GM19452 (cell line): ENCODE measurements around the gene CFAP221.
"Not testable (repeated sequence)": the region's sequence is repeated elsewhere in the genome, so short reads cannot be mapped to it uniquely, and the experiment has no call there.

Experiments used
- ATAC-seq: cut with Tn5 transposase; IDR thresholded peaks from one replicate; pipeline ENCODE4 v1.9.1; 2021; ENCODE audit not compliant: unreplicated experiment

The CFAP221 gene

DNA sequence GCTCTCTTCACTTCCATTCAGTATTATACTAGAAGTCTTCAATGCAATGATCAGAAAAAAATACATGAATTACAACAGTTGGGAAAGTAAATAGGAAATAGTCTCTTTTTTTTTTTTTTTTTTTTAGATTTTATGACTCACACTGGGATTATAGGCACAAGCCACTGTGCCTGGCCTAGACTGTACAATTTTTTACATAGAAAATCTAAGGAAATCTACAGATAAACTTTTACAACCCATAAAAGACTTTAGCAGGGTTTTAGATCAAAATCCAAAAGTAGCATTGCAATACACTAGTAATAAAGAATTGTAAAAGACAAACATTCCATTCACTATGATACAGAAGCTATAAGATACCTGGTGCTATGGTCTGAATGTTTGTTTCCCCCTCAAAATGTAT, 39.0 kb downstream of the CFAP221 start:
- no peak for ATAC-seq

DNA sequence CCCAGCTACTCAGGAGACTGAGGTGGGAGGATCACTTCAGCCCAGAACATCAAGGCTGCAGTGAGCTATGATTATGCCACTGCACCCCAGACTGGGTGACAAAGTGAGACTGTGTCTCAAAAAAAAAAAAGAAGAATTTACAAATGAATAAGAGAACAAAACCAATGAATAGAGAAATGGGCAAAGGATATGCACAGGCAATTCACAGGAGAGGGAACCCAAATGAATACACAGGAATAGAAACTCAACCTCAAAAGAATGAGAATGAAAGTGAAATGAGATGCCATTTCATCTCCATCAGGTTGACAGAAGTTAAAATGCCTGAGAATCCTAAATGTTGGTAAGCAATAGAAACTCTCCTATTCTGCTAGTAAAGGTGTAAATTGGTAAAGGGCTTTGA, 40.2 kb downstream of the CFAP221 start:
- ATAC-seq, result no peak

DNA sequence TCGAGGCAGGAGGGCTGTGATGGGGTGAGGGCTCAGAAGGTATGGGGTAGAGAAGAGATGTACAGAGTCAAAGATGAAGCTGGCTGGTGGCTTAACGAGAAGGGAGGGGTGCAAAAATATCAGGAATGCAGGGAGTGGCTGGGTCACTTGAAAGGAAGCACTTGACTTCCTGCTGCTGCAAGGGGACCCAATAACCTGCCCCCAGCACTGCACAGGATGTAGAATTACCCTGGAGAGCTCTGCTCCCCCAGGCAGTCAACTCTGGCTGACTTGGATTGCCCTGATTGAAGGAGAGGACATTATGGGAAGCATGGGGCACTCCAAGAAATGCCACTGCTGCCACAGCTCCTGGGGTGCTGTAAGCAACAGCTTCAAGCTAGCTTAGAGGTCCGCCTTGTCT, 41.8 kb downstream of the CFAP221 start:
- ATAC-seq, result no peak

DNA sequence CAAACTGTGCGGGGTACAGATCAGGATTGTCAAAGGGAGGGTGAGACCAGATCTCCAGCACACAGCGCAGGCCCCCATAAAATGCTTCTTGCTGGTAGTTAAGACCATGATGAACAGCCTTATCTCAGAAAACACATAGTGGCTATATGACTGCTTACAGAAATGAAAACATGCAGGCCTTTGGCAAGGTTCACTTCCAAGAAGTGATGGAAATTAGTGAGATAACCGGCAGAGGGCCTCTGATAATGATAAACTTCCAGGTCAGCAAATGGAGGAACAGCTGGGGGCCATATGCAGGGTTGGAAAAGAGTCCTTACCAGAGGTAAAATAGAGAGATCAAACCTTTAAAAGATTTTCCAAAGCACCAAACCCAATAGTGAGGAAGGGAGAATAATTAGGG, 46.6 kb downstream of the CFAP221 start:
- no peak for ATAC-seq

DNA sequence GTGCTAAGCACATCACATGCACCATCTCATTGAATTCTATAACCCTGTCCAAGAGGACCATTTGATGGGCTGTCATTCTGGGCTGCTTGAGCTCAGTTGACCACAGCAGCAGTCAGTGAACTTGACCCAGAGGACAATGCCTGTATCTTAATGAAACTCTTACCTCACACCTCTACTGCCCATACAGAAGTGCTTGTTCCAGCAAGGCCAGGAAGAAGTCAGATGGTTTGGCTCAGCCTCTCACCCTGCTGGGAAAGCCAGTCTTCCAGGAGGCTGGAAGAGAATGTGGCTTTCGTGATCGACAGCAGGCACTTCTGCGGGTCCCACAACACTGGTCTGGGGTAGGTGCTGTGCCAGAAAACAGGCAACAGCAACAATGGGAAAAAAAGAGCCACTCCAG, 47.3 kb downstream of the CFAP221 start:
- no peak for ATAC-seq

DNA sequence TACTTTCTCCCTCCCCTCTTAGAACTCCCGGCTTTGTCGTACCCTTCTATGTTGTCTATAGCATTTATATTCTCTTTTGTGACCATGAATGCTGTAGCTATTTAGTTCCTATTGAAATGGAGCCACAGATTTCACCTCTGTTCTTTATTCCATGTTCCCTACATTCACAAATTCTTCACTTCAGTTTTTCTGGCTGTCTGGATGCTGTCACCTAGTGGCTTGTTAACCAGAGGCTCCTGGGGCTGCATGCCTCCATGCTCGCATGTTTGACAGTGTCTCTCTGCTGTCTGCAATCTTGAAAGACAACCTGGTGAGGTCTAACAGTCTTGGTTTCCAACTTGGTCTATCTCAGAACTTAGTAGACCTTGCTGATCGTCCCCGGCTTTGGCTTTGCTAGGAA, 48.2 kb downstream of the CFAP221 start:
- ATAC-seq, result no peak

DNA sequence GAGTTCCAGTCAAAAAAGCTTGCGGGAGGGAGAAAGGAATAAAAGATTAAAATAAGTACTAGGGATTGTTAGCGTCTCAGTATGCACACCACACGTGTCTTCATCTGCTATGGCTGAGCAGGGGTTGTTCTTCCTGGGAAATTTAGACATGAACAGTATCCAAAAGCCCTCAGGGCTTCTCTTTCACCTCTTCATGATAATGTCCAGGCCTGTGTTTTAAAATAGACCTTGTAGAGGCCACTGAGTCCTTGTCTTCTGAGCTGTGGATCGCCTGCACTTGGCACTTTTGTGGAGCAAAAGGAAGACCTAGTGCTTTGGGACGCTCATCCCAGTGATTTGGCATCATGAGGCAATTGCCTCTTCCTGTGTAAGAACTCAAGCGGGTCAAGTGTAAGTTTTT, 52.4 kb downstream of the CFAP221 start:
- no peak for ATAC-seq

DNA sequence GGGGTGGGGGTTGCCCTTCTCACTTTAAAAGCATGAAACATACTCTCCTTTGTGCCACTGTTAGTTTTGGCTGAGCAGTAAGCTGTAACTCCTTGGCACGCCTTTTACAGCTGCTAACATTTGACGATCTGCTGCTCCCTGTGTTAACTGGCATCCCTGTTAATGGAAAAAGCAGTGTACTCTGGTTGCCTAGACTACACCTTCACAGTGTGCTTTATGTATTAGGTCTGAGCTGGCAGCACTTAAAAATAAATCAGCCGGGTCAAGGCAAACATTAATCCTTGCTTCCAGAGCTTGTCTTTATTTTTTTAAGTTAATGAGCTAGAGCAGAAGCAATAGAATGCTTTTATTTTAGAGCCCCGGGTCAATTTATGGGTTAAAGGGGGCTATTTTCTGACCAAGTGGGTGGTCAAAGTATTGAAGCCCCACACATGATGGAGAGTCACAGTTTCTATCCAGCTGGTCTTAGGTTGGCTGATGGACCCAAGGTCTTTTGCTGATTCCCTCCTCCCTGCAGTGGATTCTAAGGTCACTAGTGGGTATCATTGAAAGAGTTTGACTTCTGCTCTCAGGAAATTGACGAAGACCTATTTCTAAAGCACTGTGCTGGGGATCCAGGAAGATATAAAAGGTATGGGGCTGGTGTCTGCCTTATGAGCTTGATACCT, 54.5 kb downstream of the CFAP221 start:
- no peak for ATAC-seq

DNA sequence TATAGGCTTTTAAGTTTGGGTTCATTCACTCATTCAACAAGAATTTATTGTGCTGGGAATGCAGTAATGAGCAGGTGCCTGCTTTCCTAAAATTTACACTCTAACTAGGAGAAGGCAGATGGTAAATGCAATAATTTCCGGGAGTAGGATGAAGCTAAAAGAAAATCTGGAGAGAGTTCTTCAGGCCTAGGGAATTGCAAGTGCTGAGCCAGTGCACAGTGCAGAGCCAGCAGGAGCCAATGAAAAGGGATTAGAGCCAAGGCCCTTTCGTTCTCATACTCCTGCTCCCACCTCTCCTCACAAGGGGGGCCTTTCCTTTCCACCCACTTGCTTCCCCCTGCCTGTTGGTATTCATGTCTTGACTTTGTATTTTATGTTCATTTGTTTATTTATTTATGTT, 55.1 kb downstream of the CFAP221 start:
- no peak for ATAC-seq

DNA sequence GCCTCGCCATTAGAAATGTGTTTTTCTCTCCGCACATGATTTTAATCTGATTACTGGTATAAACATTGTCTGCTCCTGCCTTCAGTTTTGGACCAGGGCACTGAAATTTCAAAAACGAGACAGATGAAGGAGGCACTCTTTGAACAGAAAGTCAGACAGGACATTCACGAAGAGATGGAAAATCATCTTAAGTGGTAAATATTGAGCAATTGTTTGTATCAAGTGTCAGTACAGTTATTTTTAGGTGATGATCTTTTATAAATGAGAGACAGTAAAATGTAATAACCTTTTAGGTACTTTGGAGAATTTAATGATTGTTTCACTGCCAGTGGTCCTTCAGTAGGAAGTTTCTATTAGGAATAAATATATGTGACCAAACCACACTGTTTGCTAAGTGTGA, 60.8 kb downstream of the CFAP221 start:
- no peak for ATAC-seq

DNA sequence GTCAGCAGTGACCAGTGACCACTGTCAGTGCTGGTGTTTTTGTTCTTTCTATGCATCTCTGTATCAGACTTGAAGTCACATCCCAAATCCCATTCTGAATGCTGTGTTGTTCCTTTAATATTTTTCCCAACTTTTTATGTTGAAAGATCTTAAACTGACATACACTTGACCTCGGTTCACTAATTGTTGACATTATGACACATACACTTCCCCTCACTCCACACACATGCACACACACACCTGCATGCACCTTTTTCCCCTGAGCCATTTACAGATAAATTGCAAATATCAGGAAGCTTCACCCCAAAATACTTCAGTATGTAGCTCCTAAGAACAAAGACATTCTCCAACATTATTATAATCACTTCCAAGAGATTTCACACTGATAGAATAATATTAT, 62.4 kb downstream of the CFAP221 start:
- no peak for ATAC-seq

DNA sequence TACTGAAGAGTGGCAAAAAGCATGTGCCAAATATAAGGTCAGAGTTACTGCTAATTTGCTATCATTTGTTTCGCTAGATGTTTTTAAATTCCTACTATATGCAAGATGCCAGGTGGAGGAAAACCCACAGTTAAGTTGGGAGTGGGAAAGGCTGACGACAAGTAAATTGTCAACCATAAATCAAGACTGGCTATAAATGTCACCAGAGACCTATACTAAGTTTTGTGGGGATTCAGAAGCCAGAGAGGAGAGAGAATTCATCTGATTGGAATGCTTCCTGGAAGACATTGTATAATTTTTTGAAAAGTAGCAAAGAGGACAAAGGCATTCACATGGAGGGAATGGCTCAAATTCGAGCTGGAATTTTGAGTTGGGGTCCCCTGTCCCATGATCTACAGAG, 64.3 kb downstream of the CFAP221 start:
- no peak for ATAC-seq

DNA sequence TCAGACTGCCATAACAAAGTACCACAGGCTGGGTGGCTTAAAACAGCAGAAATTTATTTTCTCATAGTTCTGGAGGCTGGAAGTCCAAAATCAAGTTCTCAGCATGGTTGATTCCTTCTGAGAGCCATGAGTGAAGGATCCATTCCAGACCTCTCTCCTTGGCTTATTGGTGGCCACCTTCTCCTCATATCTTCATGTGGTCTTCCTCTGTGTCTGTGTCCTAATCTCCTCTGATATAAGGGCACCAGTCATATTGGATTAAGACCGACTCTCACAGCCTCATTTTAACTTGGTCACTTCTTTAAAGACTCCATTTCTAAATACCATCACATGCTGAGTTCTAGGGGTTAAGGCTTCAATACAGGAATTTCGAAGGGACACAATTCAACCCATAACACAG, 65.1 kb downstream of the CFAP221 start:
- ATAC-seq, result no peak

DNA sequence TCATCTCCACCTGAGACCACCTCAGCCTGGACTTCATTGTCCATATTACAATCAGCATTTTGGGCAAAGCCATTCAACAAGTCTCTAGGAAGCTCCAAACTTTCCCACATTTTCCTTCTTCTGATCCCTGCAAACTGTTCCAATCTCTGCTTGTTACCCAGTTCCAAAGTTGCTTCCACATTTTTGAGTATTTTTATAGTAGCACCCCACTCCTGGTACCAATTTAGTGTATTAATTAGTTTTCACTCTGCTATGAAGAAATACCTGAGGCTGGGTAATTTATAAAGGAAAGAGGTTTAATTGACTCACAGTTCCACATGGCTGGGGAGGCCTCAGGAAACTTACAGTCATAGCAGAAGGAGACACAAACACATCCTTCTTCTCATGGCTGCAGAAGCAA, 69.9 kb downstream of the CFAP221 start:
- ATAC-seq, result not testable (repeated sequence)

DNA sequence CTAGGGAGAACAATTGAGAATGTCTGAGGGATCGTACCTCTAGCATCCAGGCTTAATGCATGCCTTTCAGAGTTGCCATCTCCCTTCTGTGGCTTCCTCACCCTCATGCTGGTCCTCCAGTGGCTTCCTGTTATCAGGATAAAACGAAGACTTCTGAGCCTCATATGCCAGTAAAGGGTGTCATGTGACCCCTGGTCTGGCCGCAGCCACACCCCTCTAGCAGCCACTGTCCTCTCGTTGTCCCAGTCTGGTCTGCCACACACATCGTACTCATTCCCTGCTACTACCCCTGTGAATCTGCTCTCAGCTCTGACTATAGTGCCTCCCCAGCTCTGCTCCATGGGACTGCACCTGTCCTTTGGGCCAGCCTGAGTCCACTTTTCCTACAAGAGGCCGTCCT, 72.2 kb downstream of the CFAP221 start:
- ATAC-seq, result no peak

DNA sequence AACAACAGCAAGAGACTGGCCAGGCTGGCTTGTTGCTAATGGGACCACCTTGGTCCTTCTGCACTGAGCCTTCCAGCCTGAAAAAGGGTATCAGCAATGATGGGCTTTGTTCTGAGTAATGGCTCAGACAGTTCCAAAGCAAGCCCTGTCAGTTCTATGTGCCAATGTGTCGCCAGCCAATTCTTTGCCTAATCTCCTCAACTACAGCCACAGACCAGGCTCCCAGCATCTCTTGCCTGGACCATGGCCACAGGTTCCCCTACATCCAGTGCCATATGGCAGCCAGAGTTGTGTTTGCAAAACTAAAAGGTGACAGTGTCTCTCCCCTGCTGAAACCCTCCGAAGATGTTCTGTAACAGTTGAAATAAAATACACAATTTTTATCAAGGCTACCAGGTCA, 73.2 kb downstream of the CFAP221 start:
- ATAC-seq, result no peak

DNA sequence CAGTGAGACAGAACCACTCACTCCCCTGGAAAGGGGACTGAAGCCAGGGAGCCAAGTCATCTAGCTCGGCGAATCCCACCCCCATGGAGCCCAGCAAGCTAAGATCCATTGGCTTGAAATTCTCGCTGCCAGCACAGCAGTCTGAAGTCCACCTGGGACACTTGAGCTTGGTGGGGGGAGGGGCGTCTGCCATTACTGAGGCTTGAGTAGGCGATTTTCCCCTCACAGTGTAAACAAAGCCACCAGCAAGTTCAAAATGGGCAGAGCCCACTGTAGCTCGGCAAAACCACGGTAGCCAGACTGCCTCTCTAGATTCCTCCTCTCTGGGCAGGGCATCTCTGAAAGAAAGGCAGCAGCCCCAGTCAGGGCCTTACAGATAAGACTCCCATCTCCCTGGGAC, 74.5 kb downstream of the CFAP221 start:
- ATAC-seq, result not testable (repeated sequence)

DNA sequence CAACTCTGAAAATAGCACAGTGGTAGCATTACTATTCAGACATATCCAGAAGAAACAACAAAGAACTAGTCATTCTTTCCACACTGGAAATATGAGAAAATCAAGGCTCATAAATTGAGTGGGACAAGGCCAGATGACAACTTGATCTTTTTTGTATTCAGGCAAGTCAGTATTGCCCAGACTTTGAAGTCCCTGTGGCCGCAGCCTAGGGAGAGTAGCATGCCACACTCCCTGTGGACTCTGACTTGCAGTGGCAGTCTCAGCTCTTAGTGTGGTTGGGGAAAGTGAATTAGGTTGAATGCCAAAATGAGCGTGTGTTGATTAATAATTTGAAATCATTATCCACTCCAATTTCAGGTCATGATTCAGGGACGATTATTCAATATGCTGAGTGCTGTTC, 81.0 kb downstream of the CFAP221 start:
- no peak for ATAC-seq

DNA sequence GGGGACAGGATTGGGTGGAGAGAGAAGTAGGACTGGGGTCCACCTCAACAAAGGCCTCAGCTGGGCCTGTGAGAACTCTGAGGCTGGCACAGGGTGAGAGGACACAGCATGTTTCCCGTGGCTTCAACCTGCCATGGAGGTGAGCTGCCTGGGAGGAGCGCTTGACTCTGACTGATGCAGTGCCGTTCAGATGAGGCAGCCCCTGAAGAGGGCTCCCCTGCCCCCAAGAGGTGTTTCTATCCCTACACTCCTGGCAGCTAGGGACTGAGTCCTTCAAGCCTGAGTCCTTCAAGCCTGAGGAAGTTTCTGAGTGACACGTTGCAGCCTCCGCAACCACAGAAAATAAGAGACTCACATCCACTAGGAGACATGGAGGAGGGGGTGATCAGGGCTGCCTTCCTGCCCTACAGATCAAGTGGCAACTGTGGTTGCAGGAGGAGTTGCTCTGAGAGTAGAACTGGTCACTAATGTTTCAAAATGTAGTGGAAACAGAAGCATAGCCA, 85.1 kb downstream of the CFAP221 start:
- no peak for ATAC-seq

DNA sequence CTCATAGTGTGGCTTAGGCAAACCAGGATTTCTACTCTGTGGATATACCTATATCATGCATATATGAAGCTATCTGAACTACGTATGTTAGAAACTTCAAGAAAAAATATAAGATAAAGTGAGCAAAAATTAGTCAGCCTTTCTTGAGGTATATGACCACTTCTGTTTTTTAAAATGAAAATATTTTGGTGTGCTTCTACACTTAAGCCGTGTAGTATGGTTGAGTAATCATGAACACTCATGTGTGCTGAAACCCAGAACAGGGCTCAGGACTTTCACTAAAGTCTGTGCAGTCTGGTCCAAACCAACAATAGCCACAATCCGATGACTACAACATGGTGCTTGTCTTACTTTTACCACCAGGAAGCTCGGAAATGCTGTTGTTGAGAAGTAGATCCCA, 85.9 kb downstream of the CFAP221 start:
- ATAC-seq, result no peak

DNA sequence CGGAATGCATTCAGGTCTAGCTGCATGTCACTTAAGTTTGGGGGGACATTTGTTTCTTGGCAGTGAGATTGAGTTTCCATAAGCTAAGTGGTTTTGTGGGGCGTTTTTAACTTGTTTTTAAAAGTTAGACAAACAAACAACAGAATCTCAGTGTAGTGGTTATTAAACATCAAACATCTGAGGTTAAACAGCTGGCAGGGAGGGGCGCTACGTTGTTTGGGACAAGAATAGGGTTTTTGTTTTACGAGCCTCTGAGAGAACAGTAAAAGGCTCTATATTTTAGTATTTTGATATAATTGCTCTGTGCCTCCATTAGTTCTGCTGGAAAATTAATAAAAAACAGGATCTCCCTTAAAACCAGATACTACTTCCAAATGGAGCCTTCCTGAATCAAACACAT, 93.1 kb downstream of the CFAP221 start:
- no peak for ATAC-seq

DNA sequence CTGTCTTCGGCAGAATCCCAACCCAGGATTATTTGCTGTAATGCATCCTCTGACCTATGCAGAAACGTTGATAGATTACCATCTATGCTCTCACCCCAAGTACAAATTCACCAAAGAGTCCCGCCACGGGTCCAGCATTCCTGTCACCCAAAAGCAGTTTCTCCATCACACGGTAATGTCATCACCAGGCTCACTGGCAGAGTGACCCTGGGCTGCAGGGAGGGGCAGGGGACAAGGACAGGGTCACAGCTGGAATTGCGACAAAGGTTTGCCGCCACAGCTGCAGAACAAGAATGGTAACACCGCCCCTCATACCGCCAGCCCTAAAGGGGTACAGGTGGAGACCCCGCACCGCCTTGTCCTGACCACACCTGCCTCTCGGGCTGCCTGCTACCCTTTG, 94.0 kb downstream of the CFAP221 start:
- ATAC-seq, result no peak
